Measurements from ENCODE around the gene PDE4DIP.
"Not testable (repeated sequence)": the region's sequence is repeated elsewhere in the genome, so short reads cannot be mapped to it uniquely, and the experiment has no call there.

DNA sequence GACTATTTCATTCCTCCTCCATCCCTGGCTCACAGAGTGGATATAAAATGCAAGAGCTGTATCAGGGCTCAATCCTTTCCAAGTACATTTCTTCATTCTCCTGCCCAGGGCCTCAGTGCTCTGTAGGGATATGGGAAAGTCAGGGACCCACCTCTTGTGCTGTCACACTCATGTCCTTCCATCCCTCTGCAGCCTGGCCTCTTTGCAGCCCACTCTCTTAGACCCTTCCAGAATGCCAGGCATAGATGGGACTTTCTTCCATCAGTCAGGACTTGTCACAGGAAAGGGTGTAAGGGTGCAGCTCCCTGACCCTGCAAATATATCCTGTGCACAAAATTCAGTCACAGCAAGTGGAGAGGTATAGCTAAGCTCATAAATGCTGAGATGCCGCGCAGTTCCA, 172.4 kb downstream of the PDE4DIP start:
- not testable (repeated sequence) for TF ChIP-seq EP300 (conservative IDR thresholded peaks at IDR 0.05; ENCODE audit: poor library complexity, severe bottlenecking); EZH2 (IDR thresholded peaks at IDR 0.05; ENCODE audit: borderline replicate concordance, insufficient read depth, low read length, poor library complexity, severe bottlenecking); SMC3 (conservative IDR thresholded peaks at IDR 0.05; ENCODE audit: poor library complexity)
- TF ChIP-seq, protein P1, sequence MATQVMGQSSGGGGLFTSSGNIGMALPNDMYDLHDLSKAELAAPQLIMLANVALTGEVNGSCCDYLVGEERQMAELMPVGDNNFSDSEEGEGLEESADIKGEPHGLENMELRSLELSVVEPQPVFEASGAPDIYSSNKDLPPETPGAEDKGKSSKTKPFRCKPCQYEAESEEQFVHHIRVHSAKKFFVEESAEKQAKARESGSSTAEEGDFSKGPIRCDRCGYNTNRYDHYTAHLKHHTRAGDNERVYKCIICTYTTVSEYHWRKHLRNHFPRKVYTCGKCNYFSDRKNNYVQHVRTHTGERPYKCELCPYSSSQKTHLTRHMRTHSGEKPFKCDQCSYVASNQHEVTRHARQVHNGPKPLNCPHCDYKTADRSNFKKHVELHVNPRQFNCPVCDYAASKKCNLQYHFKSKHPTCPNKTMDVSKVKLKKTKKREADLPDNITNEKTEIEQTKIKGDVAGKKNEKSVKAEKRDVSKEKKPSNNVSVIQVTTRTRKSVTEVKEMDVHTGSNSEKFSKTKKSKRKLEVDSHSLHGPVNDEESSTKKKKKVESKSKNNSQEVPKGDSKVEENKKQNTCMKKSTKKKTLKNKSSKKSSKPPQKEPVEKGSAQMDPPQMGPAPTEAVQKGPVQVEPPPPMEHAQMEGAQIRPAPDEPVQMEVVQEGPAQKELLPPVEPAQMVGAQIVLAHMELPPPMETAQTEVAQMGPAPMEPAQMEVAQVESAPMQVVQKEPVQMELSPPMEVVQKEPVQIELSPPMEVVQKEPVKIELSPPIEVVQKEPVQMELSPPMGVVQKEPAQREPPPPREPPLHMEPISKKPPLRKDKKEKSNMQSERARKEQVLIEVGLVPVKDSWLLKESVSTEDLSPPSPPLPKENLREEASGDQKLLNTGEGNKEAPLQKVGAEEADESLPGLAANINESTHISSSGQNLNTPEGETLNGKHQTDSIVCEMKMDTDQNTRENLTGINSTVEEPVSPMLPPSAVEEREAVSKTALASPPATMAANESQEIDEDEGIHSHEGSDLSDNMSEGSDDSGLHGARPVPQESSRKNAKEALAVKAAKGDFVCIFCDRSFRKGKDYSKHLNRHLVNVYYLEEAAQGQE (IDR thresholded peaks at IDR 0.05; ENCODE audit: borderline replicate concordance): not testable (repeated sequence)
- TF ChIP-seq, protein P2, sequence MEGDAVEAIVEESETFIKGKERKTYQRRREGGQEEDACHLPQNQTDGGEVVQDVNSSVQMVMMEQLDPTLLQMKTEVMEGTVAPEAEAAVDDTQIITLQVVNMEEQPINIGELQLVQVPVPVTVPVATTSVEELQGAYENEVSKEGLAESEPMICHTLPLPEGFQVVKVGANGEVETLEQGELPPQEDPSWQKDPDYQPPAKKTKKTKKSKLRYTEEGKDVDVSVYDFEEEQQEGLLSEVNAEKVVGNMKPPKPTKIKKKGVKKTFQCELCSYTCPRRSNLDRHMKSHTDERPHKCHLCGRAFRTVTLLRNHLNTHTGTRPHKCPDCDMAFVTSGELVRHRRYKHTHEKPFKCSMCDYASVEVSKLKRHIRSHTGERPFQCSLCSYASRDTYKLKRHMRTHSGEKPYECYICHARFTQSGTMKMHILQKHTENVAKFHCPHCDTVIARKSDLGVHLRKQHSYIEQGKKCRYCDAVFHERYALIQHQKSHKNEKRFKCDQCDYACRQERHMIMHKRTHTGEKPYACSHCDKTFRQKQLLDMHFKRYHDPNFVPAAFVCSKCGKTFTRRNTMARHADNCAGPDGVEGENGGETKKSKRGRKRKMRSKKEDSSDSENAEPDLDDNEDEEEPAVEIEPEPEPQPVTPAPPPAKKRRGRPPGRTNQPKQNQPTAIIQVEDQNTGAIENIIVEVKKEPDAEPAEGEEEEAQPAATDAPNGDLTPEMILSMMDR (IDR thresholded peaks at IDR 0.05; ENCODE audit: poor library complexity, severe bottlenecking): not testable (repeated sequence)

Data from neural cell (in vitro differentiated cells).